Thoracic aorta (tissue), 2 donors: Measurements from ENCODE around the gene MYL3. TPM values are rescaled to one million over a fixed set of nuclear protein-coding genes. Genes with fewer than 3 reads are reported as not detected.

Experiments
- ATAC-seq: fragments of 150-250 bp; one replicate; pipeline ENCODE4 v1.8.0; 2017; ENCODE audit warnings: low read depth; ENCODE audit not compliant: insufficient number of reproducible peaks, low FRiP score
- DNase-seq: peaks from one replicate; pipeline ENCODE4 v3.0.0-alpha.2; 2020; ENCODE audit warnings: low spot score
- H3K27ac ChIP-seq, 2 donors: fragments of 200-600 bp; sonication (generic); 1 replicate in 1 of 2; 2 replicates in 1 of 2; pipeline ENCODE4 v1.5.1; 2016; ENCODE audit warnings: mild to moderate bottlenecking in 2 of 2, moderate library complexity in 2 of 2
- H3K27me3 ChIP-seq: fragments of 200-600 bp; sonication (generic); replicated peaks from 2 replicates; pipeline ENCODE4 v1.6.0; 2016; ENCODE audit warnings: mild to moderate bottlenecking; ENCODE audit not compliant: insufficient read depth
- H3K36me3 ChIP-seq: fragments of 200-600 bp; sonication (generic); one replicate; pipeline ENCODE4 v1.5.1; 2016
- H3K4me1 ChIP-seq, 2 donors: fragments of 200-600 bp; sonication (generic); 1 replicate in 1 of 2; 2 replicates in 1 of 2; pipeline versions ENCODE4 v1.5.1 to v1.6.0; 2016; ENCODE audit warnings: low read depth in 2 of 2, mild to moderate bottlenecking in 1 of 2; ENCODE audit not compliant: control insufficient read depth in 1 of 2
- H3K4me3 ChIP-seq: fragments of 200-600 bp; sonication (generic); 2 replicates; pipeline ENCODE4 v1.5.1; 2016; ENCODE audit warnings: mild to moderate bottlenecking
- H3K9me3 ChIP-seq: fragments of 200-600 bp; sonication (generic); 2 replicates; pipeline ENCODE4 v1.5.1; 2016
- total RNA-seq, 2 donors: library from RNA; depleted of rRNA; stranded (reverse); fragments of >200 nt; gene quantifications; one replicate each; pipeline versions ENCODE4 v1.1.0 to v1.2.3, GENCODE V29; 2016
- TF ChIP-seq, protein P1 (sequence below): fragments of 200-600 bp; sonication (generic); IDR thresholded peaks from one replicate; pipeline ENCODE4 v1.5.1; 2019; ENCODE audit warnings: antibody characterized with exemption

MYL3 gene
- total RNA-seq, 2 donors from 2014 or later: 1.5 TPM; not detected in 1

DNA sequence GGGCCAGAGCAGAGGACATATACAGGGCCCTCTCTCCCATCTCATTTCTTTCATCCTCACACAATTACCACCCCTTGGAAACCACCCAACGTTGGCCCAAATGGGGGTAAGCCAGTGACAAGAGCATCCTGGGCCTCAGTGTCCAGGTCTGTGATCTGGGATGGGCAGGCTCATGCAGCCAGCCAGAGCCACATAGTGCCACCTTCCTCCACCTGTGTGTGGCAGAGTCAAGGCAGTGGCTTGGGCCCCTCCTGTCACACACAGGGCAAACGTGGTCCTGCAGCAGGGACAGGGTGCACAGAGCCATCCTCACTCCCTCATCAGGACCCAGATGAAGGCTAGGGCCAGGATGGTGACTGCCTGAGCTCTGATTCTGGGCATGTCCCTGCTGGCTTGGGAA, 2.3 kb upstream of the MYL3 start:
- DNase-seq (no peak), ATAC-seq (no peak)
- no peak overlapping the region for H3K4me3 ChIP-seq
- peak overlapping the region in 1 of 2 donors; percentile 0 for H3K27ac ChIP-seq
- H3K27me3 ChIP-seq: no peaks in the 10 kb centered on the region
- H3K4me1 ChIP-seq: peaks cover 10 to 51% of the 10 kb centered on the region in 2 donors
- H3K36me3 ChIP-seq: no peaks in the 10 kb centered on the region
- TF ChIP-seq, protein P1, sequence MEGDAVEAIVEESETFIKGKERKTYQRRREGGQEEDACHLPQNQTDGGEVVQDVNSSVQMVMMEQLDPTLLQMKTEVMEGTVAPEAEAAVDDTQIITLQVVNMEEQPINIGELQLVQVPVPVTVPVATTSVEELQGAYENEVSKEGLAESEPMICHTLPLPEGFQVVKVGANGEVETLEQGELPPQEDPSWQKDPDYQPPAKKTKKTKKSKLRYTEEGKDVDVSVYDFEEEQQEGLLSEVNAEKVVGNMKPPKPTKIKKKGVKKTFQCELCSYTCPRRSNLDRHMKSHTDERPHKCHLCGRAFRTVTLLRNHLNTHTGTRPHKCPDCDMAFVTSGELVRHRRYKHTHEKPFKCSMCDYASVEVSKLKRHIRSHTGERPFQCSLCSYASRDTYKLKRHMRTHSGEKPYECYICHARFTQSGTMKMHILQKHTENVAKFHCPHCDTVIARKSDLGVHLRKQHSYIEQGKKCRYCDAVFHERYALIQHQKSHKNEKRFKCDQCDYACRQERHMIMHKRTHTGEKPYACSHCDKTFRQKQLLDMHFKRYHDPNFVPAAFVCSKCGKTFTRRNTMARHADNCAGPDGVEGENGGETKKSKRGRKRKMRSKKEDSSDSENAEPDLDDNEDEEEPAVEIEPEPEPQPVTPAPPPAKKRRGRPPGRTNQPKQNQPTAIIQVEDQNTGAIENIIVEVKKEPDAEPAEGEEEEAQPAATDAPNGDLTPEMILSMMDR: no peak
- no peaks in the 10 kb centered on the region for H3K9me3 ChIP-seq

DNA sequence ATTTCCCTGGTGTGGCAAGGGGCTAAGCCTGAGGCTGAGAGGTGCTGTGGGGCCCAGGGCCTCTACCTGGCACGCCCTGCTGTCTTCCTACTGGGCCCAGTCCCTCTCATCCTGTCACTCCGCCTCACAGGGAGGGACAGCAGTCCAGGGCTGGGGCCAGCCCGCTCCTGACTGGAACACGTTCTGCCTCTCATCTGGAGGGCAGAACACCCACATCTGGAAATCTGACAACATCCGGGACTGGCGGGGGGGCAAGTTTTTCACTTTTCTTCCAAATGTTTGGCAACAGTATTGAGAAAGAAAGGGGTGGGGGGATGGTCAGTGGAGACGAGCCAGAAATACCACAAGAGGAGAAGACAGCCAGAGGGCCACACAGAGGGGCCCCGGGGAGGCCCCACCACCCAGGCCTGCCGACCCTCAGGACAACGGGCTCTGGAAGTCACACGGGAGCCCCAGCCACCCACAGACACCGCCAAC, 1.8 kb upstream of the MYL3 start:
- Histone ChIP-seq H3K27me3 (no peaks in the 10 kb centered on the region), H3K4me1 (peaks cover 10 to 46% of the 10 kb centered on the region in 2 donors), H3K9me3 (no peaks in the 10 kb centered on the region), H3K4me3 (no peak overlapping the region), H3K36me3 (no peaks in the 10 kb centered on the region), H3K27ac (peak overlapping the region in 1 of 2 donors; percentile 0)
- no peak for ATAC-seq
- TF ChIP-seq, protein P1: no peak
- DNase-seq: no peak

DNA sequence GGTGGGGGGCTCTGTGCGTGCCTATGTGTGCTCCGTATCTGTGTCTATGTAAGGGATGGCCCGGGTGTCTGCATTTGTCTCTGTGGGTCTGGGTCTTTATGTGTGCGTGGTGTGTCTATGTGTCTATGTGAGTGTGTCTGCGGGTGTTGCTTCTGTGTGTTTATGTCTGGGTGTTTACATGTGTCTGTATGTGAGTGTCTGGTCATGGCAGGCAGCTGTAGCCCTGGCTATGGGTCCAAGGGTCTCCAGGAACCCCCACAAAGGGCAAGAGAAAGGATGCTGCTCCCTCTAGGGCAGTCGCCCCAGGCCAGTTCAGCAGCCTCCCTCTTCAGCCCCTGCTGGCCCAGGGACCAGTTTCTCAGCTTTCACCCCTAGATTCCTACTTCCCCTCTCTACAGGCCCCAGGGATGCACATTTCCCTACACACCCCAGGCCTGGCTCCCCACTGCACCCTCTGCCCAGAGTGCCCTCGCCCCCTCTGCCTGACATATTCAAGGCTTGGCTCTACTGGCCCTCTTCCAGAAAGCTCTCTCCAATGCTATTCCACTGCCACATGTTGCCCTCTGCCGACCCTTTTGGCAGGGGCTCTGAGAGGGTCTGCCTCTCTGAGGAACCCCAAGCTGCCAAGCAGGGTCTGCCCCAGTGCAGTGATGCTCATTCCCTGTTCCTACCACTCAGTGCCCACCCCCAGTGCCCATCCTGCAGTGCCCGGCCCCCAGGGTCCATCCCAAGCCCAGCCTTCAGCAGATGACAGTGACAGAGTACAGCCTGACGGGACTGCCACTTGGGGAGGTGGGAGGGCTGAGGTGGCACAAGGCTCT, 1.0 kb upstream of the MYL3 start:
- Histone ChIP-seq H3K36me3 (no peaks in the 10 kb centered on the region), H3K9me3 (no peaks in the 10 kb centered on the region), H3K4me3 (no peak overlapping the region), H3K4me1 (peaks cover 10 to 44% of the 10 kb centered on the region in 2 donors), H3K27ac (peak overlapping the region in 1 of 2 donors; percentile 0), H3K27me3 (no peaks in the 10 kb centered on the region)
- DNase-seq (no peak), ATAC-seq (no peak)
- TF ChIP-seq, protein P1: no peak

DNA sequence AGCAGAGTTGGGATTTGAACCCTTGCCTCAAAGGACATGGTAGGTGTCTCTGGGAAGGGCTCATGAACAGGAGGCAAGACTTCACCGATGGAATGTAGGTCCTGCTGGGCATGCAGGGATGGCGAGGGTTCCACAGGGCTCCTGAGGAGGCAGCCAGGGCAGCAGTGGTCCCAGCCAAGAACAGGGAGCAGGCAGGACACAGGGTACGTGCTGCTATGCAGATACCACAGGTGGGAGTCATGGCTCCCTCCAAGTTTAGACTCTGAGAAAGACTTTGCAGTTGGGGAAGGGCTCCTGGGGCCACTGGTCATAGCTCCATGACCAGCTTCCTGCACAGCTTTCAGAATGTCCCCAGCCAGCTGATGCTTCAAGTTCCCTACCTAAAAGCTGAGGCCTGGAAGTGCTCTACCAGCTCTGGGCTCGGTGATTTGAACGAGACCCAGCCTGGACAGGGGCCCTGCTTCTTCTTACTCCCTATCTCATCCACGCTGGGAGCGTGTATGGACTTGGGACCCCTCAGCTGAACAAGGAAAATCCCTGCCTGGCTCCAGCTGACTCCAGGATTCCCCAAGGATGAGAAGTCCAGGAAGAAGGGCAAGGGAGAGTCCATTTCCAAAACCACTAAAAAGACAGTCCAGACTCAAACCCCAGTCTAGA, 747 bp downstream of the MYL3 start:
- no peak overlapping the region for H3K27ac ChIP-seq
- no peak for ATAC-seq
- TF ChIP-seq, protein P1: no peak
- peaks cover 4 to 26% of the 10 kb centered on the region in 2 donors for H3K4me1 ChIP-seq
- no peaks in the 10 kb centered on the region for H3K9me3 ChIP-seq
- DNase-seq: no peak
- H3K27me3 ChIP-seq: no peaks in the 10 kb centered on the region
- H3K4me3 ChIP-seq: no peak overlapping the region
- no peaks in the 10 kb centered on the region for H3K36me3 ChIP-seq
